SK-N-SH treated with all-trans-retinoic acid at 6 μM for 48 hours (cell line): ENCODE measurements around the gene GAS5.

ENCODE experiments used
- ATAC-seq: fragments of 200-7000 bp; cut with Tn5 transposase; 3 replicates; pipeline ENCODE4 v1.9.1; 2020; ENCODE audit warnings: mild to moderate bottlenecking, moderate library complexity
- ARNTL ChIP-seq: fragments of 450-650 bp; formaldehyde crosslinking; IDR thresholded peaks from 2 replicates; pipeline ENCODE4 v1.5.0; 2020; ENCODE audit warnings: low read depth, mild to moderate bottlenecking, moderate library complexity, borderline replicate concordance
- BACH2 ChIP-seq: fragments of 250-450 bp; sonication (Bioruptor Pico); IDR thresholded peaks from 2 replicates; pipeline ENCODE4 v1.9.0; 2021; ENCODE audit warnings: mild to moderate bottlenecking, borderline replicate concordance
- CSDC2 ChIP-seq: fragments of 250-450 bp; sonication (Bioruptor Pico); IDR thresholded peaks from 2 replicates; pipeline ENCODE4 v1.5.0; 2020; ENCODE audit warnings: mild to moderate bottlenecking, moderate library complexity
- ESRRG ChIP-seq: fragments of 250-450 bp; sonication (Bioruptor Pico); IDR thresholded peaks from 2 replicates; pipeline ENCODE4 v1.6.1; 2021; ENCODE audit warnings: mild to moderate bottlenecking
- GLIS3 ChIP-seq: fragments of 250-450 bp; sonication (Bioruptor Pico); IDR thresholded peaks from 2 replicates; pipeline ENCODE4 v1.5.0; 2020; ENCODE audit warnings: mild to moderate bottlenecking, moderate library complexity
- ISL1 ChIP-seq: fragments of 250-450 bp; sonication (Bioruptor Pico); IDR thresholded peaks from 2 replicates; pipeline ENCODE4 v2.1.2; 2022; ENCODE audit warnings: mild to moderate bottlenecking, moderate library complexity
- OSR1 ChIP-seq: fragments of 250-450 bp; sonication (Bioruptor Pico); IDR thresholded peaks from 2 replicates; pipeline ENCODE4 v1.8.0; 2022; ENCODE audit warnings: moderate library complexity, mild to moderate bottlenecking, inconsistent platforms
- PPARA ChIP-seq: fragments of 250-450 bp; sonication (Bioruptor Pico); IDR thresholded peaks from 2 replicates; pipeline ENCODE4 v1.5.0; 2020; ENCODE audit warnings: mild to moderate bottlenecking, borderline replicate concordance
- RARB ChIP-seq: fragments of 250-450 bp; sonication (Bioruptor Pico); IDR thresholded peaks from 2 replicates; pipeline ENCODE4 v1.8.0; 2021; ENCODE audit warnings: mild to moderate bottlenecking, moderate library complexity
- SNAI2 ChIP-seq: fragments of 250-450 bp; sonication (Bioruptor Pico); IDR thresholded peaks from 2 replicates; pipeline ENCODE4 v1.5.0; 2020; ENCODE audit warnings: mild to moderate bottlenecking, moderate library complexity
- TCF4 ChIP-seq: fragments of 250-450 bp; sonication (Bioruptor Pico); IDR thresholded peaks from 2 replicates; pipeline ENCODE4 v1.8.0; 2021; ENCODE audit warnings: mild to moderate bottlenecking, moderate library complexity, borderline replicate concordance
- TOX ChIP-seq: fragments of 250-450 bp; sonication (Bioruptor Pico); IDR thresholded peaks from 2 replicates; pipeline ENCODE4 v1.8.0; 2021; ENCODE audit warnings: mild to moderate bottlenecking, moderate library complexity, borderline replicate concordance
- ZC3H10 ChIP-seq: fragments of 250-450 bp; sonication (Bioruptor Pico); IDR thresholded peaks from 2 replicates; pipeline ENCODE4 v1.5.1; 2021; ENCODE audit warnings: mild to moderate bottlenecking, moderate library complexity
- ZFP3 ChIP-seq: fragments of 250-450 bp; sonication (Bioruptor Pico); IDR thresholded peaks from 2 replicates; pipeline ENCODE4 v1.5.0; 2020; ENCODE audit warnings: mild to moderate bottlenecking, moderate library complexity
- ZFP30 ChIP-seq: fragments of 450-650 bp; formaldehyde crosslinking; IDR thresholded peaks from 2 replicates; pipeline ENCODE4 v1.5.0; 2022; ENCODE audit warnings: mild to moderate bottlenecking, moderate library complexity
- ZNF70 ChIP-seq: fragments of 450-650 bp; formaldehyde crosslinking; IDR thresholded peaks from 2 replicates; pipeline ENCODE4 v1.5.0; 2020; ENCODE audit warnings: mild to moderate bottlenecking, moderate library complexity
- ZNF8 ChIP-seq: fragments of 450-650 bp; formaldehyde crosslinking; IDR thresholded peaks from 2 replicates; pipeline ENCODE4 v1.5.0; 2020; ENCODE audit warnings: mild to moderate bottlenecking, moderate library complexity
- TF ChIP-seq, protein P1 (sequence below): fragments of 250-450 bp; sonication (Bioruptor Pico); IDR thresholded peaks from 2 replicates; pipeline ENCODE4 v1.5.1; 2020; ENCODE audit warnings: low read depth, mild to moderate bottlenecking, moderate library complexity
- TF ChIP-seq, protein P2 (sequence below): fragments of 250-450 bp; sonication (Bioruptor Pico); IDR thresholded peaks from 2 replicates; pipeline ENCODE4 v1.8.0; 2021; ENCODE audit warnings: low read depth, mild to moderate bottlenecking, moderate library complexity, borderline replicate concordance
- TF ChIP-seq, protein P3 (sequence below): fragments of 250-450 bp; sonication (Bioruptor Pico); IDR thresholded peaks from 2 replicates; pipeline ENCODE4 v1.8.0; 2020; ENCODE audit warnings: mild to moderate bottlenecking, moderate library complexity, borderline replicate concordance
- TF ChIP-seq, protein P4 (sequence below): fragments of 250-450 bp; sonication (Bioruptor Pico); IDR thresholded peaks from 2 replicates; pipeline ENCODE4 v1.5.1; 2021; ENCODE audit warnings: mild to moderate bottlenecking, moderate library complexity

GAS5 gene

DNA sequence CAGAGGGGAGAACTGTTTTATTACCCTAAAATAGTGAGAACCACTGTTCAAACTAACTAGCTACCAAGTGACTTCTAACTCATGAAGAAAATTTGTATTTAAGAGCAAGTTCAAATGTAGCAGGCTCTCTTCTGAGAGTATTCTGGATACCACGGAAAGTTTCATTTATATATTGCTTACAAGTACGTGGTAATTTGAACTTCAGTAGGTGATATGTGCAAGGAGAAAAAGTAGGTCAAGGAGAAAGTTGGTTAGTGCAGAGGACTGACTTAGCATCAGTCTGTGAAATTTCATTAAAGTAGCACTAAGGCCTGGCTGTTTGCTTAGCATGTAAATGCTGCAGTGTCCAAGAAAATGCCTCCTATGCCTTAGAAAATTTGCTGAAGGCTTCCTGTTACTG lies 32.6 kb upstream of the GAS5 start:
- ATAC-seq, result no peak
- TF ChIP-seq, protein P1, sequence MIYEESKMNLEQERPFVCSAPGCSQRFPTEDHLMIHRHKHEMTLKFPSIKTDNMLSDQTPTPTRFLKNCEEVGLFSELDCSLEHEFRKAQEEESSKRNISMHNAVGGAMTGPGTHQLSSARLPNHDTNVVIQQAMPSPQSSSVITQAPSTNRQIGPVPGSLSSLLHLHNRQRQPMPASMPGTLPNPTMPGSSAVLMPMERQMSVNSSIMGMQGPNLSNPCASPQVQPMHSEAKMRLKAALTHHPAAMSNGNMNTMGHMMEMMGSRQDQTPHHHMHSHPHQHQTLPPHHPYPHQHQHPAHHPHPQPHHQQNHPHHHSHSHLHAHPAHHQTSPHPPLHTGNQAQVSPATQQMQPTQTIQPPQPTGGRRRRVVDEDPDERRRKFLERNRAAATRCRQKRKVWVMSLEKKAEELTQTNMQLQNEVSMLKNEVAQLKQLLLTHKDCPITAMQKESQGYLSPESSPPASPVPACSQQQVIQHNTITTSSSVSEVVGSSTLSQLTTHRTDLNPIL (CRISPR knock-in tag), result no peak
- TF ChIP-seq, protein P2, sequence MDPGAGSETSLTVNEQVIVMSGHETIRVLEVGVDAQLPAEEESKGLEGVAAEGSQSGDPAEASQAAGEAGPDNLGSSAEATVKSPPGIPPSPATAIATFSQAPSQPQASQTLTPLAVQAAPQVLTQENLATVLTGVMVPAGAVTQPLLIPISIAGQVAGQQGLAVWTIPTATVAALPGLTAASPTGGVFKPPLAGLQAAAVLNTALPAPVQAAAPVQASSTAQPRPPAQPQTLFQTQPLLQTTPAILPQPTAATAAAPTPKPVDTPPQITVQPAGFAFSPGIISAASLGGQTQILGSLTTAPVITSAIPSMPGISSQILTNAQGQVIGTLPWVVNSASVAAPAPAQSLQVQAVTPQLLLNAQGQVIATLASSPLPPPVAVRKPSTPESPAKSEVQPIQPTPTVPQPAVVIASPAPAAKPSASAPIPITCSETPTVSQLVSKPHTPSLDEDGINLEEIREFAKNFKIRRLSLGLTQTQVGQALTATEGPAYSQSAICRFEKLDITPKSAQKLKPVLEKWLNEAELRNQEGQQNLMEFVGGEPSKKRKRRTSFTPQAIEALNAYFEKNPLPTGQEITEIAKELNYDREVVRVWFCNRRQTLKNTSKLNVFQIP (CRISPR knock-in tag), result no peak
- TF ChIP-seq OSR1 (CRISPR knock-in tag), result no peak
- no peak for TF ChIP-seq SNAI2
- TF ChIP-seq ESRRG (CRISPR knock-in tag), result no peak
- TF ChIP-seq, protein P3, sequence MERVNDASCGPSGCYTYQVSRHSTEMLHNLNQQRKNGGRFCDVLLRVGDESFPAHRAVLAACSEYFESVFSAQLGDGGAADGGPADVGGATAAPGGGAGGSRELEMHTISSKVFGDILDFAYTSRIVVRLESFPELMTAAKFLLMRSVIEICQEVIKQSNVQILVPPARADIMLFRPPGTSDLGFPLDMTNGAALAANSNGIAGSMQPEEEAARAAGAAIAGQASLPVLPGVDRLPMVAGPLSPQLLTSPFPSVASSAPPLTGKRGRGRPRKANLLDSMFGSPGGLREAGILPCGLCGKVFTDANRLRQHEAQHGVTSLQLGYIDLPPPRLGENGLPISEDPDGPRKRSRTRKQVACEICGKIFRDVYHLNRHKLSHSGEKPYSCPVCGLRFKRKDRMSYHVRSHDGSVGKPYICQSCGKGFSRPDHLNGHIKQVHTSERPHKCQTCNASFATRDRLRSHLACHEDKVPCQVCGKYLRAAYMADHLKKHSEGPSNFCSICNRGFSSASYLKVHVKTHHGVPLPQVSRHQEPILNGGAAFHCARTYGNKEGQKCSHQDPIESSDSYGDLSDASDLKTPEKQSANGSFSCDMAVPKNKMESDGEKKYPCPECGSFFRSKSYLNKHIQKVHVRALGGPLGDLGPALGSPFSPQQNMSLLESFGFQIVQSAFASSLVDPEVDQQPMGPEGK, result no peak
- no peak for TF ChIP-seq BACH2 (CRISPR knock-in tag)
- TF ChIP-seq ZC3H10, result no peak
- TF ChIP-seq CSDC2, result no peak
- TF ChIP-seq ZFP3 (CRISPR knock-in tag), result no peak
- no peak for TF ChIP-seq ZFP30 (CRISPR knock-in tag)
- TF ChIP-seq TCF4 (CRISPR knock-in tag), result no peak
- TF ChIP-seq RARB (CRISPR knock-in tag), result no peak
- TF ChIP-seq ZNF8 (CRISPR knock-in tag), result no peak
- TF ChIP-seq, protein P4, sequence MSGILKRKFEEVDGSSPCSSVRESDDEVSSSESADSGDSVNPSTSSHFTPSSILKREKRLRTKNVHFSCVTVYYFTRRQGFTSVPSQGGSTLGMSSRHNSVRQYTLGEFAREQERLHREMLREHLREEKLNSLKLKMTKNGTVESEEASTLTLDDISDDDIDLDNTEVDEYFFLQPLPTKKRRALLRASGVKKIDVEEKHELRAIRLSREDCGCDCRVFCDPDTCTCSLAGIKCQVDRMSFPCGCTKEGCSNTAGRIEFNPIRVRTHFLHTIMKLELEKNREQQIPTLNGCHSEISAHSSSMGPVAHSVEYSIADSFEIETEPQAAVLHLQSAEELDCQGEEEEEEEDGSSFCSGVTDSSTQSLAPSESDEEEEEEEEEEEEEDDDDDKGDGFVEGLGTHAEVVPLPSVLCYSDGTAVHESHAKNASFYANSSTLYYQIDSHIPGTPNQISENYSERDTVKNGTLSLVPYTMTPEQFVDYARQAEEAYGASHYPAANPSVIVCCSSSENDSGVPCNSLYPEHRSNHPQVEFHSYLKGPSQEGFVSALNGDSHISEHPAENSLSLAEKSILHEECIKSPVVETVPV (CRISPR knock-in tag), result no peak
- no peak for TF ChIP-seq ZNF70 (CRISPR knock-in tag)
- TF ChIP-seq ISL1 (CRISPR knock-in tag), result no peak
- no peak for TF ChIP-seq GLIS3

DNA sequence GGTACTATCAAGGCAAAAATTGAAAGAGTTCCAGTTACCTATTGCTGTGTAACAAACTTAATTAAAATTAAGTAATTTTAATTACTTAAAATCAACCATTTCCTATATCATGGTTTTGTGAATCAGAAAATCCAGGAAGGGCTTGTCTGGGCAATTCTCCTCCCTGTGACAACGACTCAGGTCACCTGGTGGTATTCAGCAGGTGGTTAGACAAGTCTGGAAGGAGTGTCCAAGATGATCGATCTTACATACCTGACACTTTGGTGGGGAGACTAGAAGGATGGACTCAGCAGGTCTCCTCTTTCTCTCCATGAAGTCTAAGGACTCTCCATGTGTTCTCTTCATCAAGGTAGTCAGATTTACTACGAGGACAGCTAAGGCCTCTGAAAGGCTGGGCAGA lies 26.4 kb upstream of the GAS5 start:
- no peak for TF ChIP-seq CSDC2
- no peak for TF ChIP-seq OSR1 (CRISPR knock-in tag)
- TF ChIP-seq PPARA (CRISPR knock-in tag), result no peak
- no peak for TF ChIP-seq BACH2 (CRISPR knock-in tag)
- TF ChIP-seq TOX, result no peak
- no peak for TF ChIP-seq ZFP30 (CRISPR knock-in tag)
- TF ChIP-seq ZFP3 (CRISPR knock-in tag), result no peak
- TF ChIP-seq TCF4 (CRISPR knock-in tag), result no peak
- no peak for TF ChIP-seq SNAI2
- TF ChIP-seq ARNTL (CRISPR knock-in tag), result no peak
- no peak for TF ChIP-seq ESRRG (CRISPR knock-in tag)
- no peak for TF ChIP-seq GLIS3
- no peak for TF ChIP-seq ISL1 (CRISPR knock-in tag)
- TF ChIP-seq, protein P4 (CRISPR knock-in tag), result no peak
- no peak for TF ChIP-seq ZNF8 (CRISPR knock-in tag)
- no peak for ATAC-seq

DNA sequence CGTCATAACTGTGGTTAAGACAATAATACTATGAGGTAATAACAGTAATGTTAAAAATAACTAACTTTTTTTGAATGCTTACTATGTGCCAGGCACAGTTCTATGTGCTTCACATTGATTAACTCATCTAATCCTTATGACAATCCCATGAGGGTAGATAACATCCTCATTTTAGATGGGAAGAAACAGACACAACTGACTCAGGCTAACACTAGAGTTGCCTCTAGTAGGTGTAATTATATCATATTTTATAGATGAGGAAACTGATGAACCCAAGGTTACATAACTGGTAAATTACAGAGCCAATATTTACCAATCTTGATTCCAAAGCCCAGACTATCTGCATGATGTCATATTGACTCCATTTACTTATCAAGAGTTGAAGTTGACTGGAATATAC lies 25.8 kb upstream of the GAS5 start:
- TF ChIP-seq PPARA (CRISPR knock-in tag) (no peak), ESRRG (CRISPR knock-in tag) (no peak), GLIS3 (no peak), TCF4 (CRISPR knock-in tag) (no peak), OSR1 (CRISPR knock-in tag) (no peak)
- TF ChIP-seq, protein P2 (CRISPR knock-in tag), result no peak
- no peak for ATAC-seq
